Measurements from ENCODE around the gene TNIP2. TPM values are rescaled to one million over a fixed set of nuclear protein-coding genes. Genes with fewer than 3 reads are reported as not detected.
A peak's percentile ranks its signal among the peaks of the same experiment; 100 is the strongest.

The TNIP2 gene
- total and polyA plus RNA-seq, 4 donors, result 10.5 to 20.7 (median 13.5) TPM

GRCh38 chr4:2750719-2751605 is 5.2 kb downstream of the TNIP2 start (continued):
- TF ChIP-seq, protein P1, sequence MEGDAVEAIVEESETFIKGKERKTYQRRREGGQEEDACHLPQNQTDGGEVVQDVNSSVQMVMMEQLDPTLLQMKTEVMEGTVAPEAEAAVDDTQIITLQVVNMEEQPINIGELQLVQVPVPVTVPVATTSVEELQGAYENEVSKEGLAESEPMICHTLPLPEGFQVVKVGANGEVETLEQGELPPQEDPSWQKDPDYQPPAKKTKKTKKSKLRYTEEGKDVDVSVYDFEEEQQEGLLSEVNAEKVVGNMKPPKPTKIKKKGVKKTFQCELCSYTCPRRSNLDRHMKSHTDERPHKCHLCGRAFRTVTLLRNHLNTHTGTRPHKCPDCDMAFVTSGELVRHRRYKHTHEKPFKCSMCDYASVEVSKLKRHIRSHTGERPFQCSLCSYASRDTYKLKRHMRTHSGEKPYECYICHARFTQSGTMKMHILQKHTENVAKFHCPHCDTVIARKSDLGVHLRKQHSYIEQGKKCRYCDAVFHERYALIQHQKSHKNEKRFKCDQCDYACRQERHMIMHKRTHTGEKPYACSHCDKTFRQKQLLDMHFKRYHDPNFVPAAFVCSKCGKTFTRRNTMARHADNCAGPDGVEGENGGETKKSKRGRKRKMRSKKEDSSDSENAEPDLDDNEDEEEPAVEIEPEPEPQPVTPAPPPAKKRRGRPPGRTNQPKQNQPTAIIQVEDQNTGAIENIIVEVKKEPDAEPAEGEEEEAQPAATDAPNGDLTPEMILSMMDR (IDR thresholded peaks at IDR 0.05; ENCODE audit: low read depth, low read length, missing input control), result no peak
- no peak for TF ChIP-seq FOXA2 (IDR thresholded peaks at IDR 0.05)

- Histone ChIP-seq H3K9me3 (ENCODE audit: control insufficient read depth in 4 of 4, low read length in 3 of 4) (no peaks in the 10 kb centered on the region), H3K4me1 (ENCODE audit: control insufficient read depth in 4 of 4, insufficient read depth in 4 of 4, low read length in 3 of 4) (peaks cover 0 to 2% (median 0%) of the 10 kb centered on the region in 4 donors), H3K27ac (ENCODE audit: low read depth in 1 of 2, low read length in 2 of 2) (peak overlapping the region; percentile 32 to 43), H3K27me3 (ENCODE audit: control insufficient read depth in 4 of 4, insufficient read depth in 4 of 4, low read length in 3 of 4) (no peaks in the 10 kb centered on the region), H3K9ac (ENCODE audit: low read depth in 1 of 2, low read length in 2 of 2) (no peak overlapping the region), H3K4me3 (ENCODE audit: low read depth in 1 of 3, low read length in 3 of 3) (no peak overlapping the region), H3K36me3 (ENCODE audit: control insufficient read depth in 4 of 4, insufficient read depth in 3 of 4, low read depth in 1 of 4, low read length in 3 of 4) (peaks cover 6 to 49% (median 24%) of the 10 kb centered on the region in 4 donors)
- no peak for DNase-seq (ENCODE audit: low spot score)
- 86% methylated on average over 16 of the region's 16 CpGs for WGBS
- TF ChIP-seq RXRA (IDR thresholded peaks at IDR 0.05) (no peak), FOXA1 (IDR thresholded peaks at IDR 0.05) (no peak), SP1 (IDR thresholded peaks at IDR 0.05) (no peak), HNF4A (conservative IDR thresholded peaks at IDR 0.05) (no peak), ZBTB33 (IDR thresholded peaks at IDR 0.05) (no peak), GABPA (IDR thresholded peaks at IDR 0.05 in 1 of 2, conservative IDR thresholded peaks at IDR 0.05 in 1 of 2) (no peak), MAX (IDR thresholded peaks at IDR 0.05) (no peak), YY1 (IDR thresholded peaks at IDR 0.05) (no peak), NR2F2 (IDR thresholded peaks at IDR 0.05) (no peak), FOXA2 (IDR thresholded peaks at IDR 0.05) (no peak)
- TF ChIP-seq, protein P2, sequence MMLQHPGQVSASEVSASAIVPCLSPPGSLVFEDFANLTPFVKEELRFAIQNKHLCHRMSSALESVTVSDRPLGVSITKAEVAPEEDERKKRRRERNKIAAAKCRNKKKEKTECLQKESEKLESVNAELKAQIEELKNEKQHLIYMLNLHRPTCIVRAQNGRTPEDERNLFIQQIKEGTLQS (IDR thresholded peaks at IDR 0.05), result no peak
These were observed 9.0 kb downstream of the TNIP2 start for GRCh38 chr4:2746891-2747695.
